NCI-H2196 (cell line): ENCODE results near the gene ICAM4.
"Not testable (repeated sequence)": the region's sequence is repeated elsewhere in the genome, so short reads cannot be mapped to it uniquely, and the experiment has no call there.

Experiments
- DNase-seq: peaks from one replicate; lab custom pipeline; 2025; ENCODE audit not compliant: unreplicated experiment; lab: John Stamatoyannopoulos, UW

Gene ICAM4

DNA sequence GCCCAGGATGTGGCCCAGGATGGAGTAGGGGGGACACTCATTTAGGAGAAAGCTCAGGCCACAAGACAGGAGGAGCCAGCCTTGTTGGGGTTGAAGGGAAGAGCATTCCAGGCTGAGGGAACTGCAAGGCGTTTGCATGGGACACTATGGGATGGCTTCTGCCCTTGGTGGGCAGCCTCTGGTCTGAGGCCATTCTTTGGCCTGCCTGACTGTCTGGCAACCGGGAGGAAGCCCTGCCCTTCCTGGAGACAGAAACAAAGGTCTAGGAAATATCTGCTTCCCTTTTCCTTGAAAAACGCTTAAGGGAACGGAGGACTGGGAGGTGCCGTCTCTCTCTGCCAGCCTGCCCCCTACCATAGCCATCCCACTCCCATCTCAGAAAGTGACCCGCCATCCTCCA lies 18.7 kb upstream of the ICAM4 start:
- DNase-seq: no peak

GRCh38 chr19:10269333-10270179 lies 17.2 kb upstream of the ICAM4 start:
- DNase-seq: peak; percentile 85

GRCh38 chr19:10270180-10270615 lies 16.6 kb upstream of the ICAM4 start:
- DNase-seq: no peak

DNA sequence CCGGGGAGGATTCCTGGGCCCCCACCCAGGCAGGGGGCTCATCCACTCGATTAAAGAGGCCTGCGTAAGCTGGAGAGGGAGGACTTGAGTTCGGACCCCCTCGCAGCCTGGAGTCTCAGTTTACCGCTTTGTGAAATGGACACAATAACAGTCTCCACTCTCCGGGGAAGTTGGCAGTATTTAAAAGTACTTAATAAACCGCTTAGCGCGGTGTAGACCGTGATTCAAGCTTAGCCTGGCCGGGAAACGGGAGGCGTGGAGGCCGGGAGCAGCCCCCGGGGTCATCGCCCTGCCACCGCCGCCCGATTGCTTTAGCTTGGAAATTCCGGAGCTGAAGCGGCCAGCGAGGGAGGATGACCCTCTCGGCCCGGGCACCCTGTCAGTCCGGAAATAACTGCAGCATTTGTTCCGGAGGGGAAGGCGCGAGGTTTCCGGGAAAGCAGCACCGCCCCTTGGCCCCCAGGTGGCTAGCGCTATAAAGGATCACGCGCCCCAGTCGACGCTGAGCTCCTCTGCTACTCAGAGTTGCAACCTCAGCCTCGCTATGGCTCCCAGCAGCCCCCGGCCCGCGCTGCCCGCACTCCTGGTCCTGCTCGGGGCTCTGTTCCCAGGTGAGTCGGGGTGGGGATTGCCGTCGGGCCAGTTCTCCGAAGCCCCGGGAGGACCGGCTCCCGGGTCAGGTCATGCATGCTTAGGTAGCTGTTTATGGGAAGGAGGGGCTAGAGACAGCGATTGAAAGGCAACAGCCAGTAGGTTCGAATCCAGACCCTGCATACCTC lies 15.9 kb upstream of the ICAM4 start, which contains the start of gene ICAM1:
Gene ICAM1, plus strand, starts transcription at position 505 of the 779 bp plus-strand sequence. Its CDS starts 40 bp downstream, at position 545.
- no peak for DNase-seq

DNA sequence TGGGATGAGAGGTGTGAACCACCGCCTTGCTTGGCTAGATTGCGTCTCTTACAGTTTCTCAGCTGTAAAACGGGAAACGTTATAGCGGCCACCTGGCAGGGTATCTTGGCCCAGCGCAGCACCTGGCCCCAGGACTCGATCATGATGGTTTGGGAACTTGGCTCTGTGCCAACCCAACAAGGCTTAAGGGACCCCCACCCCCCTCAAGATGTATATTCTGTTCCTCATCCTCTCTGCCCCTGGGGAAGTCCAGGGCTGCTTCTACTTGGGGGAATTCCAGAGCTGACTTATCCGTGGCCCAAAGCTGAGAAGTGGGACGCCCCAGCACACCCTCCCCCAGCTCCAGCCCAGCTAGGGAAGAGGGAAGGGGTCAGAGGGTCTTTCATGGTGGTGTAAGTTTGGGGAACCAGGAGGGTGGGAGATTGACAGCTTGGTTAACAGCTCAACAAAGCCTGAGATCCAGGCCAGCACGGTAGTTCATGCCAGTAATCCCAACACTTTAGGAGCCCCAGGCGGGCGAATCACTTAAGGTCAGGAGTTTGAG lies 15.1 kb upstream of the ICAM4 start:
- no peak for DNase-seq

DNA sequence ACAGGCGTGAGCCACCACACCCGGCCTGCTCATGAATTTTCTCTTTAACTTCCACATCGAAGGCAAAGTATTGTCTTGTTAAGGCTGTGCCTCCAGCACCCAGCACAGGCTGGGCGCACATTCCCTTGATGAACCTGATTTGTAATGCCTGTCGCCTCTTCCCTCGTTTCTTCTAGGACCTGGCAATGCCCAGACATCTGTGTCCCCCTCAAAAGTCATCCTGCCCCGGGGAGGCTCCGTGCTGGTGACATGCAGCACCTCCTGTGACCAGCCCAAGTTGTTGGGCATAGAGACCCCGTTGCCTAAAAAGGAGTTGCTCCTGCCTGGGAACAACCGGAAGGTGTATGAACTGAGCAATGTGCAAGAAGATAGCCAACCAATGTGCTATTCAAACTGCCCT lies 12.2 kb upstream of the ICAM4 start:
- no peak for DNase-seq

- DNase-seq: no peak
Measured at GRCh38 chr19:10277795-10278589, 8.8 kb upstream of the ICAM4 start.

- DNase-seq: no peak
Measured at GRCh38 chr19:10278935-10279334, 7.8 kb upstream of the ICAM4 start.

DNA sequence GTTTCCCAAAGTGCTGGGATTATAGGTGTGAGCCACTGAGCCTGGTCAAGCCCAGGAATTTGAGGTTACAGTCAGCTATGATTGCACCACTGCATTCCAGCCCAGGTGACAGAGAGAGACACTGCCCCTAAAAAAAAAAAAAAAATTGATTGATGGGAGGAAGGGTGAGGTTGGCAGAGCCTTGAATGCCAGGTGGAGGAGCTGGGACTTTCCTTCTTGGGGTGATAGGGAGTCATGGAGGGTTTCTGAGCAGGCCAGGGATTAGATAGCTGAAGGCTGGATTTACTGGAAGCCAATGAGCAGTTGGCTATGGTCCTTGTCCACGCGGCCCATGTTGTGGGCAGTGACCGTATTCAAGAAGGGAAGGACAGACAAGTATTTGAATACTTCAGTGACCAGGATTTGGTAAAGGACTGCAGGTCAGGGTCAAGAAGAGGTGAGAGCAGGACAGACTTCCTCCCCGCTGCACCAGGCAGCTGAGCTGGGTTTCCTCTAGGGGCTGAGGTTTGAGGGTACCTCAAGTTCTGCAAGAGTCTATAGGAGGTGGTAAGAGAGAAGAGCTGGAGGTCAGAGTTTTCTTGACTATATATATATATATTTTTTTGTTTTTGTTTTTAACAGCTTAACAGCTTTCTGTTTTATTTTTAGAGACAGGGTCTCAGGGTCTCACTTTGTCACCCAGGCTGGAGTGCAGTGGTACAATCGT lies 6.9 kb upstream of the ICAM4 start:
- no peak for DNase-seq

DNA sequence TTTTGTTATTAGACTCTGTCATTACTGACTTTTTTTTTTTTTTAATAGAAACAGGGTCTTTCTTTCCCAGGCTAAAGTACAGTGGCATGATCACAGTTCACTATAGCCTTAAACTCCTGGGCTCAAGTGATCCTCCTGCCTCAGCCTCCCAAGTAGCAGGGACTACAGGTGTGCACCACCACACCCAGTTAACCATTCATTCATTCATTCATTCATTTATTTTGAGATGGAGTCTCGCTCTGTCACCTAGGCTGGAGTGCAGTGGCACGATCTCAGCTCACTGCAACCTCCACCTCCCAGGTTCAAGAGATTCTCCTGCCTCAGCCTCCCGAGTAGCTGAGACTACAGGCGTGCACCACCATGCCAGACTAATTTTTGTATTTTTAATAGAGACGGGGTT lies 4.7 kb upstream of the ICAM4 start:
- not testable (repeated sequence) for DNase-seq

DNA sequence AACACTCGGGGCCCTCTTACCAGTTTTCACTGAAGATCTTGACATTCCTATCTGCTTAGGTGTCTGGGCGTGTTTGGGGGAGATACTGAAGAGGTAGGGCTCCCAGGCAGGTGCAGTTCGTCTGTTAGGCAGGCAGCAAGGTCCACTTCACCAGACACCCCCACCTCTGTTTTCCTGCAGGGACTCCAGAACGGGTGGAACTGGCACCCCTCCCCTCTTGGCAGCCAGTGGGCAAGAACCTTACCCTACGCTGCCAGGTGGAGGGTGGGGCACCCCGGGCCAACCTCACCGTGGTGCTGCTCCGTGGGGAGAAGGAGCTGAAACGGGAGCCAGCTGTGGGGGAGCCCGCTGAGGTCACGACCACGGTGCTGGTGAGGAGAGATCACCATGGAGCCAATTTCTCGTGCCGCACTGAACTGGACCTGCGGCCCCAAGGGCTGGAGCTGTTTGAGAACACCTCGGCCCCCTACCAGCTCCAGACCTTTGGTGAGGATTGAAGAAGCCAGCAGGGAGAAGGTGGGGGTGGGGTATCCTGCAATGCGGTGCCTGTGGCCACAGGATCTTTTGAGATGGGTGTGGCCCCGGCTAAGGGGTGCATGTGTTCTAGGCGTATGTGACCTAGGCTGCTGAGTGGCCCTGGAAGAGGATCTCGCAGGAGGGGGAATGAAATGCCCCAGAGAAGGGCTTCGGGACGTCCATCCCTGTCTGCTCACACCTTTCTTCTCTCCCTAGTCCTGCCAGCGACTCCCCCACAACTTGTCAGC lies 3.3 kb upstream of the ICAM4 start:
- DNase-seq: no peak

- no peak for DNase-seq
Measured at GRCh38 chr19:10284065-10284959, 2.4 kb upstream of the ICAM4 start.

DNA sequence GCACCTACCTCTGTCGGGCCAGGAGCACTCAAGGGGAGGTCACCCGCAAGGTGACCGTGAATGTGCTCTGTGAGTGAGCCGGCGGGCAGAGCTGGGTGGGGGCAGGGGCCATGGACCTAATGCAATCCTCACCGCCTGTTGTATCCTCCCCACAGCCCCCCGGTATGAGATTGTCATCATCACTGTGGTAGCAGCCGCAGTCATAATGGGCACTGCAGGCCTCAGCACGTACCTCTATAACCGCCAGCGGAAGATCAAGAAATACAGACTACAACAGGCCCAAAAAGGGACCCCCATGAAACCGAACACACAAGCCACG lies 1.8 kb upstream of the ICAM4 start:
- no peak for DNase-seq

GRCh38 chr19:10285393-10285792 lies 1.4 kb upstream of the ICAM4 start:
- DNase-seq: no peak

DNA sequence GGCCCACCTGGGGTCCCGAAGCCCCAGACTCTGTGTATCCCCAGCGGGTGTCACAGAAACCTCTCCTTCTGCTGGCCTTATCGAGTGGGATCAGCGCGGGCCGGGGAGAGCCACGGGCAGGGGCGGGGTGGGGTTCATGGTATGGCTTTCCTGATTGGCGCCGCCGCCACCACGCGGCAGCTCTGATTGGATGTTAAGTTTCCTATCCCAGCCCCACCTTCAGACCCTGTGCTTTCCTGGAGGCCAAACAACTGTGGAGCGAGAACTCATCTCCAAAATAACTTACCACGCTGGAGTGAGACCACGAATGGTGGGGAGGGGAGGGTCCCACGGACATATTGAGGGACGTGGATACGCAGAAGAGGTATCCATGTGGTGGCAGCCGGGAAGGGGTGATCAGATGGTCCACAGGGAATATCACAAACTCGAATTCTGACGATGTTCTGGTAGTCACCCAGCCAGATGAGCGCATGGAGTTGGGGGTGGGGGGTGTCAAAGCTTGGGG lies 2.0 kb downstream of the ICAM4 start:
- peak; percentile 70 for DNase-seq

GRCh38 chr19:10289167-10289835 lies 2.5 kb downstream of the ICAM4 start:
- DNase-seq: peak; percentile 86

DNA sequence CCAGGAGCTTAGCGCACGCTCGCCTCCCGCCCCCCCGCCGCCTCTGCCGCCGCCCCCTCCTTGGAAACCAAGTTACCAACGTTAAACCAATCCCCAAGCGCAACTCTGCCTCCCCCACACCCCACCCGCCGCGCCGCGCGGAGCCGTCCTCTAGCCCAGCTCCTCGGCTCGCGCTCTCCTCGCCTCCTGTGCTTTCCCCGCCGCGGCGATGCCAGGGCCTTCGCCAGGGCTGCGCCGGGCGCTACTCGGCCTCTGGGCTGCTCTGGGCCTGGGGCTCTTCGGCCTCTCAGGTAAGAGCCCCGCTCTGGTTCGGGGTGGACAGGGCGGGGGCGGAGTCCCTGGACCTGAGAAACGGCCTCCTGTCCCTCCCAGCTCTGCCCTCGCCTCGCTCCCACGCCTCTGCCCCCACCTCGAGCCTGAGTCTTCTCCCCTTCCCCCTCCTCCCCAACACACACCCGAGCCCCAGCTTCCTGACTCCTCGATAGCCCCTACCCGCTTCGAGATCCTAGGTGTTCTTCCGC lies 3.1 kb downstream of the ICAM4 start, which contains the start of gene ICAM5:
Gene ICAM5, plus strand, starts transcription at position 117 of the 521 bp plus-strand sequence. Its CDS starts 92 bp downstream, at position 209.
- DNase-seq: peak; percentile 54
